TTC549 (cell line): ENCODE data around the gene CISTR.

Source experiments
- FAIRE-seq: peaks from 2 replicates; lab custom pipeline; 2012; peaks lifted over from hg19 to GRCh38; lab: Jason Lieb, UNC

Gene CISTR

DNA sequence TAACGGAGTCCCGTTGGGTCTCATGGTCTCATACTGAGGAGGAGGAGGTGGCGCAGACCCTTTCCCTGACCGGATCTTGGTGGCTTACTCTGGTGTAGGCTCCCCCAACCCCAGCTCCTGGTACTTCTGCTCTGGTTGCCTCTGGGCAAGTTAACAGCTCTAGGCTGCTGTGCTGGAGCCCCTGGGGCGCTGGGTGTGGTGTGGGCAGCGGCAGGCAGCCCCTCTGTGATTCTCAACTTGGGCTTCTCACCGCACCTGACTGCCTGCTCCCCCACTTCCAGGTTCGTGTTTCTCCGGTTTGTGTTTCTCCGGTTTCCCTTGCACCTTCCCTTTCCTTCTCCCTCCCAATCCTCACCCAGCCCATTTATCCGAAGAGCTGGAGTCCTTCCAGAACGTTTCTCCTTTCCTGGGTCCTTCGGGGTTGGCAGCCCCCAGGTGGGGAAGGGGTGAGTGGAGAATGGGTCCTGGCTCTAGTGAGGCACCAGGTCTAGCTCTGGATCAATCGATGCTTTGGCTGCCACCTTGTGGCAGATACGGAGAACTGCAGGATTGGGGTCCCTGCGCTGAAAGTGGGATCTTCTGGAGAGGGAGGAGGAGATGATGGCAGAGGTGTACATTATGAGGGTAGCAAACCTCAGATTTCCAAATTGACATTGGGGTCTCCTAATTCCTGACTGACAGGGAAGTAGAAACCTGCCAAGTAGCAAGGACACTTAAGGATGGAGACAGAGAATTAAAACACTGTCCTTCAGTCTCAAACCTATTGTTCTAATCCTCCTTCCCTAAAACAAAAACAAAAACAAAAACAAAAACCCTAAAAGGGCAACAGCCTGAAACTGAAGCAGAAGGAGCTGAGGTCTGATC lies 8.3 kb downstream of the CISTR start:
- FAIRE-seq = no peak

DNA sequence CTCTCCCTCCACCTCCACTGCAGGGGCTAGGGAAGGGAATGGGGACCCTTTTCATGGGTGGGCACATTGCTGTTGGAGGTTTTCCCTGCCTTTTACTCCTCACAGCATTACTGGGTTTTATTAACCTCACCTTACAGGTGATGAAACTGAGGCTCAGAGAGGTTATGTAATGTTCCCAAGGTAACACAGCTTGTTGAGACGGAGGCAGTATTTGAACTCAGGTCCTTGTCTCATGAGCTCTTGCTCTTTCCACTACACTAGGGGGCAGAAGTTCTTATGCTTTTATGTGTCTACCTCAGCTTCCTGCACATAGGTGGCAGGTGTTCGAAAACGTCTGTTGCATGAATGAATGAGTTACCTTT lies 11.7 kb downstream of the CISTR start:
- no peak for FAIRE-seq

DNA sequence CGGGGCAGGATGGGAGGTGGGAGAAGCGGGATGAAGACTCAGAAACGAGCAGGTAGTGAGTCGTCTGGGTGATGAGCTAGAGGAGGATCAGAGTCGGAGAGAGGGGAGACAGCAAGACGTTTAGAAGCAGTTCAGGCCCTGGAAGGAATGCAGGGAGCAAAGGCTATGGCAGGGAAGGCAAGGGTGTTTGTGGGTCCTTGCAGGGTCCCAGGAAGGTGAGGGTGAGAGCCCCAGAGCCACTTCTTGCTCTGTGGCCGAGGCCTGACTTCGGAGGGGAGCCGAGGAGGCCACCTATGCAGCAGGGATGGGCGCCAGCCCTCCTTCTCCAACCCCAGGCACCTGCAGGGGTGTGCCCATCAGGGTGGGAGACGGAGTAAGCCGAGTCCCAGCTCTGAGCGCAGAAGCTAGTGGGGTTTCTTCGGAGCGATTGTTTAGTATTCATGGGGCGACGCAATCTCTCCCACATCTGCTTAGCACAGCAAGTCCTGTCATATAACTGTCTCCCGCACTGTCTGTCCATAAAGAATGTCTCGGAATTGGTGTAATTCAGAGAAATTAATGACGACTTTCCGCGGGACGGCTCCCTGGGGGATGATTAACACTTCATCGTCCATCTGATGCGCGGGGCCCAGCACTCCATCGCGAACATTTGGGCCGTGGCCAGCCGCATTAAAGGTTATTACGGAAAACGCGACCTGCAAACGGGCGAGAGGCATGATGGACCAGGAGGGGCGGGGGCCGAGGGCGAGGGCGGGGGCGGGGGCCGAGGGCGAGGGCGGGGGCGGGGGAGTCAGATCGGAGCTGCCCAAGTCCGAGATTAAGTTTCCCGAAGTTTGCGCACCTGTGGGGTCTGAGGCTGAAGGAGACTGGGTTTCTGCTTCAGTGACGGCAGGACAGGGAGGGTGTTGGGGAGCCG lies 12.3 kb downstream of the CISTR start:
- FAIRE-seq = no peak

DNA sequence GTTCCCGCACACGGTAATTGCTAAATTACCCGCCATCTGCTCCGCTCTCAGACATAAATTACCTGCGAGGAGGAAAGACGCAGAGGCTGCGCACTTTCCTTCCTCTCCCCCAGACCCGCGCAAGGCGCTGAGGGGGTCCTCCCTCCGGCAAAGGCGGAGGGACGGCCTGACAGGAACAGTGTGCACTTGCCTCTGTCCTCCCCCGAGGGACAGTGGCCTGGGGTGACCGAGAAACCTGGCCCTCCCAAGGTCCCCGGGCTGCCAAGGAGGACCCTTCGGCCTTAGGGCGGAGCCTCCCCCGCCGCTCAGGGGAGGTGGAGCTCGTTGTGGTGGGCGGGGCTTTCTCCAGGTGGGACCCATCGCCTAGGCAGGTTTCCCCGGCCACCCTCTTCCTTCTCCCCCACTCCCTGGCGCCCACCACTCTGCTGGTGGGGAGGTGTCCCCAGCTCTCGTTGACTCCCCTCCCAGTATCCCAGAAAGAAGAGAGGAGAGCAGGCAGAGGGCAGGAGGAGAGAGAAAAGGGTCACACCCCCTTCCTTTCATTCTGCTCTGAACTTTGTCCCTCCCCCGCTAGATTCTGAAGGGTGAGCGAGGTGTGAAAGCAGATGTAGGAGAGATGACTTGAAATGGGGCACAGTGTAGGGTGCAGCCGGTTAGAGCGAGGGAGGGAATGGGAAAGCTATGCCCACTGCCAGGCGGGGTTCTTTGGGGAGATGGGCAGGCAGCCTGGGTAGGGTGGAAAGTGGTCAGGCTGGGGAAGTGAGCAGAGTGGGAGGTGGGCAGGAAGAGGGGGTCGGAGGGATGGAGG lies 13.2 kb downstream of the CISTR start:
- no peak for FAIRE-seq

DNA sequence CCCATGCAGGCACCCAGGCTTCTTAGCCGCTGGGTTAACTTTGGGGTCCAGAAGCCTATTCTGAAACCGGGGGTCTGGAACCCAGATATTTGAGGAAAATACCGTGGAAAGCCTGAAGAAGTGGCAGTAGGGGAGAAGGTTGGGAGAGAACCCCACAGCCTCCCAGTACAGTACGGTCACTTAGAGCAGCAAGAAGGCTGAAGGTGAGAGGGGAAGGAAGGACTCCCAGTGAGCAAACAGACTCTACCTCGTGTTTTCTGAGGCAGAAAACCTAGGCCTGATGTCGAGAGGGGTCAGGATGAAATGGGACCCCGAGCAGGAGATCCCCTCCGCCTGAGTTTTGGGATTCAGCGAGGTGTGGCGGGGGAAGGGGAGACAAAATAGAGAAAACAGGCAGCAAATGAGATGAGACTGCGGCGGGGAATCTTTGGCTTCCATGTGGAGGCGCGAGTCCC lies 13.8 kb downstream of the CISTR start:
- FAIRE-seq = no peak

DNA sequence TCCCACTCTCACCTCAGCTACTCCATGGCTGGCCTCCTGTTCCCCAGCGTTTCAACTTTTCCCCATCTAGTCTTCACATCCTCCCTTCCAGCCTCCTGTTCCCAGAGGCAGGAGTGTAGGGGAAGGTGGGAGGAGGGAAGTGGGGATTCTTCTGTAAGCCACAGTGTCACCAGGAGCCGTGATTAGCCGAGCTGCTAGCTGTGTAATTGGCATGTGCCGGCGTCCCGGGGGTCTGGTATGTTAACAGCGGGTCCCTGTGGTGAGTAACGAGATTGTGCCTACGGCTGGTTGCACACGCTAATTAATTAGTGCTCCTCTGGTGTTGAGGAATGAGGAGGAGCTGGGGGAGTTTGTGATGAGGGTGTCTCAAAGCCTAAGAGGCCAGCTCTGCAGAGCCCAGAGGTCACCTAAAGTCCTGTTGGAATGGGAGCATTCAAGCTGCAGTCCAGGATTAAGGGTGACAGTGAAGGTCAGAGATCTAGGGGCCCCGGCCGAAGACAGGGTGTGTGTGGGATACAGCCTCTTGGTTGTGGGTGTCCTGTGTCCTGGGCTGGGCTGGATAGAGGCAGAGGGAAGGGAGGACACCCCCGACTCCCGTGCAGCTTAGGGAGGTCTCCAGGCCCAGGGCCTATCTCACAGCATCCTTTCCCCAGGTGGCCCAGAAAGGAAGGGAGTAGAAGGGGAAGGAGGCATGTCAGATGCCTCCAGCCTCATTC lies 14.5 kb downstream of the CISTR start:
- FAIRE-seq = no peak

DNA sequence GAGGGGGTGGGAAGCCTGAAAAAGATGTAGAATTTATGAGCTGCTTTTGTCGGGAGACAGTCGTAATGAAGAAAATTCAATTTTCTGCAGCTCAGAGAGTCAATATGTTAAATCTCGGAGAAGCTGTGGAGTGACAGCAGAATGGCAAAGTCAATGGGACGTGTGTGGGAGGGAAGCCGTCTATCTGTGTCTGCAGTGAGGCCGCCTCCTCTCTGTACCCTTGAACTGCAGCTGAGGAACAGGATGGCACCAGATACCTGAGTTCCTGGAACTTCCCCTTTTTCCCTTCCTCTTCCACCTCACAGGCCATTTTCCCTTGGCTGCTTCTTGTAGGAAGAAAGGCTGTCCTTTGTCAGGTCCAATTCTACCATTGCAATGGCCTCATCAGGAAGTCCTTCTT lies 15.2 kb downstream of the CISTR start:
- no peak for FAIRE-seq

DNA sequence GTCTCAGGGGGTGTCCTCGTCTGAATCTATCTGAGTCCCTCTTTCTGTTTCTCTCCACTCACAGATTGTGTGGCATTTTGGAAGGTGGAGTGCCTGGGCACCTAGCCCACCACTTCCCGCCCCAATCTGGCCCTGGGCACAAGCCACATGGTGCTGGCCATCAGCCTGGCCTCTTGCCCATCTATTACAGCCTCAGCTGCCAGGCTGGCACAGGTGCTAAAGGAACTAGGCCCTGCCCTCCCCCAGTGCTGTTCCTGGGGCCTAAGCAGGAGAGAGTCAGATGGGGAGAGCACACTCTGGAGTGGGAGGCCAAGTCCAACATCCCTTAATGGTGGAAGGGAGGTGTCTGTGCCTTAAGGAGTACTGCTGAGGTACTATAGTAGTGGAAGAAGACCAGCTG lies 16.2 kb downstream of the CISTR start:
- no peak for FAIRE-seq

DNA sequence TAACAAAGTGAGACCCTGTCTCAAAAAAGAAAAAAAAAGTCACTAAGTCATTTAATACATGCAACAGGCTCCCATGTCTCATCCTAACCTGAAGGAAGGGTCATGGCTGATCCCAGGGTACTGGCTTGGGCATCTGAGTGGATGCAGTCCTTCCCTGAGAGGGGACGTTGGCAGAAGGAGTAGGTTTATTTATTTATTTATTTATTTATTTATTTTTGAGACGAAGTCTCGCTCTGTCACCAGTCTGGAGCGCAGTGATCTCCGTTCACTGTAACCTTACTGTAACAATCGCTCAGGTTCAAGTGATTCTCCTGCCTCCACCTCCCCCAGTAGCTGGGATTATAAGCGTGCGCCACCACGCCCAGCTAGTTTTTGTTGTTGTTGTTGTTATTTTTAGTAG lies 17.4 kb downstream of the CISTR start:
- FAIRE-seq = no peak

DNA sequence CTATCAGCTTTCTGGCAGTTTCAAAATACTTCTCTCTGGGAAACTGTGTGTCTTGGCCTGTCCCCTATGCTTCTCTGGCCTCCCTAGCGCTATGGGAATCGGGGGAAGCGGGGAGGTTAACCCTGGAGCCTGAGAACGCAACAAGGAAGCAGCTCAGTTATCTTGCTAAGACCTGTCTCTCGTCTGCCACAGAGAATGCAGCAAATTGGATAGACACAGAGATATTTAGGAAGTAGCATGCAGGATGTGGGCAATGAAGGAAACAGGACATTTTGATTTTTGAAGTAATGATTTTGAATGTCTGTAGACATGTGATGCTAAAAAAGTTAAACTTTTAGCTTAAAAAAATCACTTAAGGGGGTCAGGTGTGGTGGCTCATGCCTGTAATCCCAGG lies 18.0 kb downstream of the CISTR start:
- no peak for FAIRE-seq

DNA sequence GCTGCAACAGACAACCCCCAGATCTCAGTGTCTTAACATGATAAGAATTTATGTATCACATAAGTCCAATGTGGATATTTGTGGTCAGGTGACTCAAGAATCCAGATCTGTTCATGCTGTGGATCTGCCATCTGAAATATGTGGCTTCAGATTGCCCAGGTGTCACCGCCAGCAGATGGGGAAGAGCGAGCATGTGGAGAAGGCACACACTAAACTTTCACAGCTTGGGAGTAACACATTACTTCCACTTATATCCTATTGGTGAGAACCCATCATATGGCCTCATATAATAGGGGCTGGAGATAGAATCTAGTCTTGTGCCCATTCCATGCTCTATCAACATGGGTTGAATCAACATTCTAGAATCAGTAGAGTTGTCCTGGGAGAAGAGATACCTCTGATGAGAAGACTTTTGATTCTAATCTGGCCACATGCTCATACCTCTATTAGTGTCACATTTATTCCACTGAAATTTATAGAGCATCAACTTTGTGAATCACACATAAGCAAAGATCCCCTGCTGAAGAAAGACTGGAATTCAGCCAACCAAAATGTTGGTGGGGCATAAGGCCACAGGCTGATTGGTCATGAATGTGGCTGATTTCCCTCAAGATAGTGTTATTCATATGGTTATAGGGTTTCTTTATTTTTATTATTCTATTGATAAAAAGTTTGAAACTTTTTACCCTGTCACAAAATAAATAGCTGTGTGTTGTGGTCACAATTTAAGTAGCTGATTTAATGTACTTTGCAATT lies 18.6 kb downstream of the CISTR start:
- no peak for FAIRE-seq

DNA sequence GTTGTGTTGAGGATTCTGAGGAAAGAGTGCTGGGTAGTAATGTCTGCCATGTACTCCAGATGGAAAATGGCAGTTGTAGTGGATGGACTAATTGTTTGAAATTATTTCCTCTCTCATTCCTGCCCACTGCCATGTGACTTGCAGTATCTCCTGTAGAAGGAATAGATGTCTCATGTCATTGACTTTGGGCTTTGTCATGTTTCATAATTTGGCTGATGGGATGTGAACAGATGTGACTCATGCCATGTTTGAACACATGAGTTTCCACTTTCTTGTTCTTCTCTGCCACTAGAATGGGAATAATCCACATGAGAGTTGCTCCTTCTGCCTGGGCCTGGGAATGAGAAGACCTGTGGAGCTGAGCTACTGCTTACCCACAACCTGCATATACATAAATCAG lies 22.1 kb downstream of the CISTR start:
- FAIRE-seq = no peak

DNA sequence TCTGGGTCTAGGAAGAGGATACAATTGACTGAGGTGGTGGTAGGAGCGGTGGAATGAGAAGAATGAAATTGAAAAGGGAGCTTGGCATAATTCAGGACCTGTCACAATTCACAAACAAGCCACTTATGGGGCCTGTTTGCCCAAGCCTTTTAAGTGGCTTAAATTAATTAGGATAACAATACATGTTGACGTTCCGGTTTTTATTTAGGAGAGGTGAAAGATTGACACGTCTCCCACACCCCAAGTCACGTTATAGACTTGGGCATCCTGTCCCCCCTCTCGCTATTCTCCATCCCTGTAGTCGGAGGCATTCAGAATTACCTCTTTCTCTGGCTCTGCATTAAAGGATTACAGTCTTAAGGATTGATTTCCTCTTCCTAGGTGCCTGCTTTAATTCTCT lies 23.6 kb downstream of the CISTR start:
- FAIRE-seq = no peak

DNA sequence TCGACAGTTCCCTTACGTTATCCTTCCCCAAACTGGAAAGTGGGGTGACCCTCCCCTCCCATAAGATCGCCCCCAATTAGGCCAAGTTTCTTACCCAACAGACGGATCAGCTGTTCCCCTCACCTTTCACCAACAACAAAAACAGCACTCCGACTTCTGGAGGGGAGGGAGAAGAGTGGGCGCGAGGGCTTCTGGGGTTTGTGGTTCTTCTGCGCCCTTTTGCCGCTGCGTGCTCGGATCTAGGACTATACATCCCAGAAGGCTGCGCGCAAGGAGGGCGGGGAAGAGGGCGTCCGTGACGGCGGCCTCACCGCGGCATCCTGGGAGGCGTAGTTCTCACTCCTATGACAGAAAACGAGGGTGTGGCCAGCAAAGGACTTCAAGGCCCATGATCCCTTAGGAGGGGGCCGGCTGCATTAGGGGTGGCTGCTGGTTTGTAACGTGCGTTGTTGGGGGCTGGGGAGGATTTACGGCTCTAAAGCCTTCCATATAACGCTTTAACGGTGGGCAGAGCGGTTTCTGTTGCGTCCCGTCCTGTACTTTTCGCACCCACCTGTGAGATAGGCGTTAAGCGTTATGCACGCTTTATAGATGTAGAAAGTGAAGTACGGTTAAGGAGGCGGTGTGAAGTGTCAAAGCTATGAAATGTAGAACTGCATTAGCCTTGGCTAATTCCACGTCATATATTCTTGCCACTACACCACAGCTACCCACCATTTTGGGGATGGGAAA lies 24.3 kb downstream of the CISTR start, which contains the start of gene CALCOCO1:
Gene CALCOCO1, minus strand, starts transcription at position 143 of the 732 bp plus-strand sequence. CDS start 2,210 bp downstream, outside the sequence.
- peak; percentile 90 for FAIRE-seq

DNA sequence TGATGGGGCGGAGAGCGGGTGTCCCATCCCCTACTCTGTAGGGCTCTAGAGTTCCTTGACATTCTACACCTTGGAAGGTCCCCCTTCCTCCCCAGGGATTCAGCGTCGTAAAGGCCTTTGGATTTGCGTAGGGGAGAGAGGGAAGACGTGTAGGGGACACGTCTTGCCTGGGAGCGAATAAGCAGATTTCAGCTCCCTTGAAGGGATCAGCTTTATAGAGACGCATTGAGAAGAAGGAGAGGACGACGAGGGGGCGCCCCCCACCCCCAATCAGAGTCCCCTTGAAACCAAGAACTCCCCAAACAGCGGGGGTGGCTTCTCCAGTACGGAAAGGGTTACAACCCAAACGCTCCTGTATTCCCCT lies 24.9 kb downstream of the CISTR start:
- FAIRE-seq = no peak

DNA sequence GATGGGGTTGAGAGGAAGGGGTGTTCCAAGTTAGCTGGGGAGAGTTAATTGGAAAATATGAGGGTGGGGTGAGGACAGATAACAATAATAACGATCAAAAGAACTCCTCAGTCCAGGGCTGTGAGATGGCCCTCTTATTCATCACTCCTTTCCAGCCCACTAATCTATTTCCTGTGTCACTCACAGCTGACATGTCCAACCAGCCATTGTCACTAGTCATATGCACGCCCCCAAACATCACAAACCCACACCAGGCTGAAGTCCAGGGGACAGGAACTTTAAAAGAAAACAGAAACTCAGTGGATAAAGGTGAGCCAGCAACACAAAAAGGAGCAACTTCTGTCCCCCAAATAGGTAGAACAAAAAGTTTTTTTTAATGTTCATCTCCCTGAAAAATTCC lies 25.4 kb downstream of the CISTR start:
- no peak for FAIRE-seq

DNA sequence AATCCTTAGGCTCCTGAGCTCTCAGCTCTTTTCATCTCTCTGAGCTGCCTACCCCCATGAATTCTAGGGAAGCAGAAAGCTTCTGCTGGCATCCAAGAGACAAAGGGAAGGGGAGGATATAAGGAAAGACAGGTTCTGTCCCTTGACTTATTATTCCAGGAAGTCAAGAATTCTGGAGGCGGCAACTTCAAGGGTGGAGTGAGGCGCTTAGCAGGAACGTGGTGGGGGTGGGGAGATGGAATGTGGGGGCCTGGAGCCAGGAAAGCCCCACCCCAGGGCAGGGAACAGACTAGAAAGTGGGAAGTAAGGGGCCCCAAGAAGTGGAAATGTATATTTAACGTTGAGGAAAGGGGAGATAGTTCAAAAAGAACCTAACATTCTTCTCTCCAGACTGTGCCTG lies 26.0 kb downstream of the CISTR start:
- no peak for FAIRE-seq

DNA sequence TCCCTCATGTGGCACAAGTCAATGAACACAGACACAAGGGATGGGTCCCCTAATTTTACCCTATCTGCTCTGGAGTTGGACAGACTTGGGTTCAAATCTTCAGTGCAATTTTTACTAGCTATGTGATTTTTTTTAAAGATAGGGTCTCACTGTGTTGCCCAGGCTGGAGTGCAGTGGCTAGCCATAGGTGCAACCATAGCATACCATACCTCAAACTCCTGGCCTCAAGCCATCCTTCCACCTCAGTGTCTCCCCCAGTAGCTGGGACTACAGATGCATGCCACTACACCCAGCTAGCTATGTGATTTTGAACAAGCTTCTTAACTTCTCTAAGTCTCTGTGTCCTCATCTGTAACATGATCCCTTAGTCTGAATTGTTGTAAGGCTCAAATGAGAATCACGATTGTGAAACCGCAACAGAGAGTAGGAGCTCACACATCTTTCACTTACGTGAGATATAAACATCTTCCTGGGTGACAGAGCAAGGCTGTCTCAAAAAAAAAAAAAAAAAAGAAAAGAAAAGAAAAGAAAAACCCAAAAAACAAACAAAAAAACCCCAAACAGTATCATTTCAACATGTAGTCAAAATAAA lies 29.2 kb downstream of the CISTR start:
- FAIRE-seq = no peak

DNA sequence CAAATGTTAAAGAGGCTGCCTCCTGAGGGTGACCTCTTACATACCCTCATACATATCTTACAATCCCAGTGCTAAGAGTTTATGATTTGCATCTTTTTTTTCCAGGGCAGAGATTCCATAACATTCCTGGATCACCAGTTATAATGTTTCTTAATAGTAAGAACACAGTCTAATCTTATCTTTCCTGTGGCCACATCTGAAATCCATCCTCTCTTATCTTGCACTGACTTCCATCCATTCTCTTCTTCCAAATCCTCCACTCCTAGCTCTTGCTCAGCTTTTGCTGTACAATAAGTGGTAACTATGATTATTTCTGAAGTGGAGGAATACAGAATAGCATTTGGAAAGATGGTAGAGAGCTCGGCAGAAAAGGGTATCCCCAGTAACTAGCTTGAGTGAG lies 30.8 kb downstream of the CISTR start:
- no peak for FAIRE-seq

DNA sequence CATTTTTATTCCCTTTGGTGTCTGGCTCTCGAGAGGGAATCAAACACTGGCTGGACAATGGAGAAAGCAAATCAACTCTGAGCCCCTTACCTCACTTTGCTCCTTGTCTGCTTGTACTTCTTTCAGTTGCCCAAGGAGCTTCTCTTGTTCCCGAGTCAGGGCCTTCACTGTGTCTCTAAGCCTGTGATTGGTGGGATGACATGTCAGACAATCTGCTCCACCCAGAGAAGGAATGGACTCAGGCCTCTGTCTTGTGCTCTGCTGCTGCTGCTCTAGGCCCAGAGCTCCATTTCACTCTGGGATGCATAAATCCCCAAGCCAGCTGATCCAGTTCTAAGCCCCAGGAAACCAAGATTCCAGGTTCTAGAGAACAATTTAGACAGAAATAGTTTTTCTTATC lies 32.1 kb downstream of the CISTR start:
- no peak for FAIRE-seq
